OCI-LY1 (cell line): ENCODE measurements around the gene TARS3.

Source experiments
- H2AFZ ChIP-seq: fragments of 200-600 bp; sonication (generic), shearing (Covaris generic); 2 replicates; pipeline ENCODE4 v1.6.0; 2014; ENCODE audit warnings: antibody characterized with exemption, mild to moderate bottlenecking, low read length
- H3F3A ChIP-seq: fragments of 200-600 bp; sonication (generic), shearing (Covaris generic); 2 replicates; pipeline ENCODE4 v1.6.0; 2014; ENCODE audit warnings: mild to moderate bottlenecking, antibody characterized with exemption, low read length, moderate library complexity; ENCODE audit not compliant: insufficient read depth
- H3K27ac ChIP-seq: fragments of 200-600 bp; sonication (generic); 2 replicates; pipeline ENCODE4 v1.5.1; 2014; ENCODE audit warnings: low read length, mixed run types, mild to moderate bottlenecking, low read depth; ENCODE audit not compliant: poor library complexity, severe bottlenecking
- H3K27me3 ChIP-seq: fragments of 200-600 bp; sonication (generic); 2 replicates; pipeline ENCODE4 v1.6.0; 2014; ENCODE audit warnings: antibody characterized with exemption, mild to moderate bottlenecking, low read length, moderate library complexity; ENCODE audit not compliant: insufficient read depth
- H3K36me3 ChIP-seq: fragments of 200-600 bp; sonication (generic); 2 replicates; pipeline ENCODE4 v1.6.1; 2014; ENCODE audit warnings: mild to moderate bottlenecking, antibody characterized with exemption, low read length, moderate library complexity, mixed read lengths; ENCODE audit not compliant: insufficient read depth
- H3K4me1 ChIP-seq: fragments of 200-600 bp; sonication (generic); 2 replicates; pipeline ENCODE4 v1.5.1; 2014; ENCODE audit warnings: mild to moderate bottlenecking, low read length, moderate library complexity; ENCODE audit not compliant: insufficient read depth, severe bottlenecking
- H3K4me2 ChIP-seq: fragments of 200-600 bp; sonication (generic), shearing (Covaris generic); 2 replicates; pipeline ENCODE4 v1.6.1; 2014; ENCODE audit warnings: low read length
- H3K4me3 ChIP-seq: fragments of 200-600 bp; sonication (generic); 2 replicates; pipeline ENCODE4 v1.5.1; 2014; ENCODE audit warnings: low read length, low read depth, mild to moderate bottlenecking, mixed read lengths; ENCODE audit not compliant: poor library complexity, severe bottlenecking
- H3K79me2 ChIP-seq: fragments of 200-600 bp; shearing (Covaris generic); 2 replicates; pipeline ENCODE4 v1.6.1; 2016; ENCODE audit warnings: mixed run types, low read length, mixed read lengths; ENCODE audit not compliant: insufficient read depth
- H3K9ac ChIP-seq: fragments of 200-600 bp; sonication (generic), shearing (Covaris generic); 2 replicates; pipeline ENCODE4 v1.6.1; 2014; ENCODE audit warnings: mild to moderate bottlenecking, low read length, mixed read lengths
- H3K9me2 ChIP-seq: fragments of 200-600 bp; sonication (generic), shearing (Covaris generic); 2 replicates; pipeline ENCODE4 v1.6.1; 2014; ENCODE audit warnings: low read depth, mild to moderate bottlenecking, low read length, mixed read lengths
- H3K9me3 ChIP-seq: fragments of 200-600 bp; shearing (Covaris generic); 2 replicates; pipeline ENCODE4 v1.6.1; 2014; ENCODE audit warnings: low read length, mixed read lengths
- H4K20me1 ChIP-seq: fragments of 200-600 bp; sonication (generic), shearing (Covaris generic); 2 replicates; pipeline ENCODE4 v1.6.0; 2016; ENCODE audit warnings: mild to moderate bottlenecking, low read length; ENCODE audit not compliant: insufficient read depth
- EZH2 ChIP-seq: fragments of 200-600 bp; sonication (generic), shearing (Covaris generic); IDR thresholded peaks from 2 replicates; pipeline ENCODE4 v1.8.0; 2017; ENCODE audit warnings: borderline replicate concordance, mixed run types, mild to moderate bottlenecking, antibody characterized with exemption, low read length, moderate library complexity, mixed read lengths
- TF ChIP-seq, protein P1 (sequence below): fragments of 200-600 bp; sonication (generic), shearing (Covaris generic); IDR thresholded peaks from 2 replicates; pipeline ENCODE4 v1.5.1; 2017; ENCODE audit warnings: mild to moderate bottlenecking, antibody characterized with exemption, low read length, moderate library complexity, mixed read lengths

Gene TARS3

DNA sequence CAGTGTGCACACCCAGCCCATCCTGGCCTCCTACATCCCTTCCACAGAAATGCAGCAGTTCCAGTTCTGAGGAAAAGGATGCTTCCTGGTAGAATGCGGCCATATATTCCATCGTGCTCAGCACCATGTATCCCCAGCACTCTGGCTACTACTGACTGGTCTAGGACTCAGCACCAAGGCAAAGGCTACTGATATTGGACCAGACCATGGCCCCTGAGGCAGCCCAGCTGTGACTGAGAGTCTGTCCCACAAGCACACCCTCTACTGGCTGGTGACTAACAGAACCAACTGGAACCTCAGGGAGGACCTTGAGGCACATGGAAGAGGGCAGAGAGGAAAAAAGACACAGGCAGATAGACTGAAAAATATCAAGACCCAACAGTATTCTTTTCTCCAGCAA, 30.0 kb downstream of the TARS3 start:
- no peak overlapping the region for H2AFZ ChIP-seq
- no peak overlapping the region for H3K4me3 ChIP-seq
- no peak overlapping the region for H3K27ac ChIP-seq
- H3K4me1 ChIP-seq: no peaks in the 10 kb centered on the region
- no peak overlapping the region for H3K9ac ChIP-seq
- H3F3A ChIP-seq: no peaks in the 10 kb centered on the region
- H3K9me2 ChIP-seq: no peaks in the 10 kb centered on the region
- no peaks in the 10 kb centered on the region for H4K20me1 ChIP-seq
- H3K4me2 ChIP-seq: no peak overlapping the region
- H3K79me2 ChIP-seq: no peaks in the 10 kb centered on the region
- H3K36me3 ChIP-seq: no peaks in the 10 kb centered on the region
- TF ChIP-seq, protein P1, sequence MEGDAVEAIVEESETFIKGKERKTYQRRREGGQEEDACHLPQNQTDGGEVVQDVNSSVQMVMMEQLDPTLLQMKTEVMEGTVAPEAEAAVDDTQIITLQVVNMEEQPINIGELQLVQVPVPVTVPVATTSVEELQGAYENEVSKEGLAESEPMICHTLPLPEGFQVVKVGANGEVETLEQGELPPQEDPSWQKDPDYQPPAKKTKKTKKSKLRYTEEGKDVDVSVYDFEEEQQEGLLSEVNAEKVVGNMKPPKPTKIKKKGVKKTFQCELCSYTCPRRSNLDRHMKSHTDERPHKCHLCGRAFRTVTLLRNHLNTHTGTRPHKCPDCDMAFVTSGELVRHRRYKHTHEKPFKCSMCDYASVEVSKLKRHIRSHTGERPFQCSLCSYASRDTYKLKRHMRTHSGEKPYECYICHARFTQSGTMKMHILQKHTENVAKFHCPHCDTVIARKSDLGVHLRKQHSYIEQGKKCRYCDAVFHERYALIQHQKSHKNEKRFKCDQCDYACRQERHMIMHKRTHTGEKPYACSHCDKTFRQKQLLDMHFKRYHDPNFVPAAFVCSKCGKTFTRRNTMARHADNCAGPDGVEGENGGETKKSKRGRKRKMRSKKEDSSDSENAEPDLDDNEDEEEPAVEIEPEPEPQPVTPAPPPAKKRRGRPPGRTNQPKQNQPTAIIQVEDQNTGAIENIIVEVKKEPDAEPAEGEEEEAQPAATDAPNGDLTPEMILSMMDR: no peak
- TF ChIP-seq EZH2: no peak
- no peaks in the 10 kb centered on the region for H3K9me3 ChIP-seq
- no peaks in the 10 kb centered on the region for H3K27me3 ChIP-seq

DNA sequence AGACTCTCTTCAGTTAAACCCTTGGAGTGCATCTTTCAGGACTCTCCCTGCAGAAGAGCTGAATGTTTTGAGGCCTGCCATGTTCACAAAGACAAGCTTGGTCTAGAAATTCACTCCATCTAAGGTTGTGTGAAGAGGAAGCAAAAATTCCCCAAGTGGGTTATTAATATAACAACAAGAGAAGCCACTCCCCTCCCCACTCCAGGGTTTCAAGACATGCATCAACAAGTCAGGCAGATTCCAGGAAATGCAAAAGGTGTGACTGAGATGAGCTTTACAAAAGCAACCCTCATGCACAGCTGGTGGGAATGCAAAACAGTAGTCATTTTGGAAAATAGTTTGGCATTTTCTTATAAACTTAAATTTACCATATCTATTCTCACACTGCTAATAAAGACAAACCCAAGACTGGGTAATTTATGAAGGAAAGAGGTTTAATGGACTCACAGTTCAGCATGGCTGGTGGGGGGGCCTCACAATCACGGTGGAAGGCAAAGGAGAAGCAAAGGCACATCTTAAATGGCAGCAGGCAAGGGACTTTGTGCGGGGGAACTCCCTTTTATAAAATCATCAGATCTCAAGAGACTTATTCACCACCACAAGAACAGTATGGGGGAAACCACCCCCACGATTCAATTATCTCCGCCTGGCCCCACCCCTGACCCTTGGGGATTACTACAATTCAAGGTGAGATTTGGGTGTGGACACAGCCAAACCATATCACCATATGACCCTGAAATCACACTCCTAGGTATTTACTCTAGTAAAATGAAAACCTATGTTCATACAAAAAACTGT, 31.3 kb downstream of the TARS3 start:
- H3K36me3 ChIP-seq: no peaks in the 10 kb centered on the region
- H3K4me2 ChIP-seq: no peak overlapping the region
- H3K9ac ChIP-seq: no peak overlapping the region
- no peaks in the 10 kb centered on the region for H3K9me2 ChIP-seq
- TF ChIP-seq EZH2: no peak
- TF ChIP-seq, protein P1: no peak
- H3K9me3 ChIP-seq: no peaks in the 10 kb centered on the region
- no peaks in the 10 kb centered on the region for H3K27me3 ChIP-seq
- H2AFZ ChIP-seq: no peak overlapping the region
- no peak overlapping the region for H3K27ac ChIP-seq
- no peak overlapping the region for H3K4me3 ChIP-seq
- no peaks in the 10 kb centered on the region for H3K4me1 ChIP-seq
- H3F3A ChIP-seq: no peaks in the 10 kb centered on the region
- no peaks in the 10 kb centered on the region for H4K20me1 ChIP-seq
- H3K79me2 ChIP-seq: no peaks in the 10 kb centered on the region

DNA sequence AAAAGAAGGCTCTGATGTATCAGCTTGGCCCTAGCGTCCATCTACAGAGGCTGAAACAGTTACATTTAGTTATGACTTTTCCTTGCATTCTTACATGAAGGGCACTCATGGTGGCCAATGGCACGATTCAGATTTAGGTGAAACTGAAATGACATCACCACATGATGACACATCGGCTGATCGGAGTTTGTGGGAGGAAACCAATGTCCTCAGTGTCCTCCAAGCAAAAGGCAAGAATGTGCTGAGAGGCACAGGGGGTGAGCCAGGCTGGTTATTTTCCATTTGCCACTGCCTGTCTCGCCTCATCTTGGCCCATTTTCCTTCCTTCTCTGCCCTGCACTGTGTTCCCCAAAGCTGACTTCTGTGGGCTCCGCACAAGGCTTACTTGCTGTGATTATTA, 34.4 kb downstream of the TARS3 start:
- no peaks in the 10 kb centered on the region for H3K9me3 ChIP-seq
- H3K4me2 ChIP-seq: no peak overlapping the region
- no peak overlapping the region for H3K9ac ChIP-seq
- TF ChIP-seq, protein P1: no peak
- no peak for TF ChIP-seq EZH2
- no peaks in the 10 kb centered on the region for H3K36me3 ChIP-seq
- no peaks in the 10 kb centered on the region for H3F3A ChIP-seq
- H3K27me3 ChIP-seq: no peaks in the 10 kb centered on the region
- no peak overlapping the region for H2AFZ ChIP-seq
- H3K79me2 ChIP-seq: no peaks in the 10 kb centered on the region
- no peak overlapping the region for H3K4me3 ChIP-seq
- H3K4me1 ChIP-seq: no peaks in the 10 kb centered on the region
- H3K9me2 ChIP-seq: no peaks in the 10 kb centered on the region
- no peaks in the 10 kb centered on the region for H4K20me1 ChIP-seq
- H3K27ac ChIP-seq: no peak overlapping the region
